HK-2 (cell line): ENCODE data around the gene MPI.
"Not testable (repeated sequence)": the region's sequence is repeated elsewhere in the genome, so short reads cannot be mapped to it uniquely, and the experiment has no call there.

Experiments used
- DNase-seq: peaks from one replicate; pipeline ENCODE4 v3.0.0-alpha.2; 2018; ENCODE audit not compliant: unreplicated experiment

The MPI gene

DNA sequence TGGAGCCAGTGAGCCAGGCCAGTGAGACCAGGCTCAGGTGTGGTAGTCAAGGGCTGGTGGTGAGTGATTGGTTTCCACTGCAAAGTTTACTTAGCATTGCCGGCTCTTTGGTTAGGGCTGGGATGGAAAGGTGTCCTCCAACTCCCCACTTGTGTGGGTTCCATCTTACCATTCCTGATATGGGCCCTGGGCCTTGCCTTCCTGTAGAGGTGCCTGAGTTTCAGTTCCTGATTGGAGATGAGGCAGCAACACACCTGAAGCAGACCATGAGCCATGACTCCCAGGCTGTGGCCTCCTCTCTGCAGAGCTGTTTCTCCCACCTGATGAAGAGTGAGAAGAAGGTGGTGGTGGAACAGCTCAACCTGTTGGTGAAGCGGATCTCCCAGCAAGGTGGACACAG lies 3.1 kb downstream of the MPI start:
- DNase-seq, result no peak

DNA sequence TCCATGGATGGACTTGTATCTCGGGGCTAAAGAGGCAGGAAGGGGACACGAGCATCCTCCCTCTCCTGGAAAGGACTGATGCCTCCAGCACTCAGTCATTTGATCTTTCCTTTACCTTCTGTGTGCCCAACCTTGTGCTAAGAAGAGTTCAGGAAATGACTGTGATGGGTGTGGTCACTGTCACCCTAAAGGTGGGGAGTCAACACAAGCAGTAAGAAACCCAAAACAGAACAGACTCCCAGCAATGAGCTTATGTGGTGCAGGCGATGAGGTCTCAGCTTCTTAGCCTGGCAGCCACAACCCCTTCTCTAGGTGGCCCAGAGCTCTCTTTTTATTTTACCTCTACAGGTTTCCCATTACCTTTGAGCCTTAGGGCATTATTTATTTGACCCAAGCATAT lies 3.8 kb downstream of the MPI start:
- DNase-seq, result no peak

DNA sequence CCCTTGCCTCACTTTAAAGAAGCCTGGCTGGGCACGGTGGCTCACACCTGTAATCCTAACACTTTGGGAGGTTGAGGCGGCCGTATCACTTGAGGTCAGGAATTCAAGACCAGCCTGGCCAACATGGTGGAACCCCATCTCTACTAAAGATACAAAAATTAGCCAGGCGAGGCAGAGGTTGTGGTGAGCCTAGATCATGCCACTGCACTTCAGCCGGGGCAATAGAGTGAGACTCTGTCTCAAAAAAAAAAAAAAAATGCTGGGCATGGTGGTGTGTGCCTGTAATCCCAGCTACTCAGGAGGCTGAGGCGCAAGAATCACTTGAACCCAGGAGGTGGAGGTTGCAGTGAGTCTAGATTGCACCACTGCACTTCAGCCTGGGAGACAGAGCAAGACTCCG lies 4.5 kb downstream of the MPI start:
- not testable (repeated sequence) for DNase-seq

DNA sequence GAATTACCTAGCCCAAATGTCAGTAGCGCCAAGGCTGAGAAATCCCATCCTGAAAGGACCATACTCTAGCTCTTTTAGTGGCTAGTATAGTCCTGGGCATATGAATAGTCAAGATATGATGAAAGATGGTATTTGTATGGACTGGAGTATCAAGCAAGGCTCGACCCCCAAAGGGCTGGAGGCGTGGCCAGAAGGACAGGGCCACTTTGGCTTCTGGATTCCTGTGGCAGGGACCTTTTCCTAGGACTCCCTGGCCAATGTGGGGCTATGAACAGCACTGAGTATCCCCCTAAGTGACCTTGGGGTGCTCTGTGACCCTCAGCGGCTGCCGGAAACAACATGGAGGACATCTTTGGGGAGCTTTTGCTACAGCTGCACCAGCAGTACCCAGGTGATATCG lies 6.0 kb downstream of the MPI start:
- no peak for DNase-seq

DNA sequence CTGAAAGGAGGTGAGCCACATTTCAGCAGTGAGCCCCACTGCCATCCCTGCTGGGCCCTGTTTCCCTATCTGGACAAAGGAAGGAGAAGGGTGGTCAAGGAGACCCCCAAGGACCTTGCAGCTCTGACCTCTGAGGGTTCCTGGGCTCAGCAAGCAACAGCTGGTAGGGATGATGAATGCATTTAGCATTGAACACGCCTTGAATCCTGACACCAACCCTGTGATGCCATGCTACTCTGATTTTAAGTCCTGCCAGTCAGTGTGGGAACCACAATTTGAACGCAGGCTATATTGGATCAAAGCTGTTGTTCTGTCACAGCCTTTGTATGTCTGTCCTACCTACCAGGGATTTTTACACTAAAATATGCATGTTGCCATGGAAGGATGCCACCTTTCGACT lies 6.5 kb downstream of the MPI start:
- no peak for DNase-seq

DNA sequence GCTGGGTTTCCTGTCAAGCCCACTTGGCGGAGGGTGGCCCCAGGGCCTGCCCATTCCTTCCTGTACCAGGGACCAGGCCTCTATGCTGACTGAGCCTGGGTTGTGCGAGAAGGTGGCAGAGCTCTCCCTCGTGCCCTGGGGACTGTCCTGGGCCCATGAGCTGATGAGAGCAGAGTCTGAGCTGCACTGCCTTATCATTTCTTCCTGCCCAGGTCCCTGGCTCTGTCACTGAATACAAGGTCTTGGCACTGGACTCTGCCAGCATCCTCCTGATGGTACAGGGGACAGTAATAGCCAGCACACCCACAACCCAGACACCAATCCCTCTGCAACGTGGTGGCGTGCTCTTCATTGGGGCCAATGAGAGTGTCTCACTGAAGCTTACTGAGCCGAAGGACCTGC lies 7.5 kb downstream of the MPI start:
- no peak for DNase-seq

DNA sequence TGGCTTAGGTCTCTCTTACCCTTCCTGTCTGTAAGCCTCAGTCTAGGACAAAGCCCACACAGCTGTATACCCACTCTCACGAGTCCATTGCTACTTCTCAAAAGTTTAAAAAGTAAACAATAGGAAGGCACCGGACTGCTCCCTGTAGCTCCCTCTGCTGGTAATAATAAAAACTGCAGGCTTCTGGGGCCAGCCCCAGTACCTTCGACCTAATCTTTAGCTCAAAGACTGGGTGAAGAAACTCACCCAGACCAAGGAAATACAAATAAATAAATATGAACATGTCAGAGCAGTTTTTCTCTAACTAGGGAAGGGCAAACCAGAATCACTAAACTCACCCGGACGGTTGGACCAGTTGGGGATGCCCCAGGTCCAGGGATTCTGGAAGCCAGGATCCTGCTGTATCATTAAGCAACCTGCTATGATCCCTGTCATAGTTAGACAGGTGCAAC lies 11.8 kb downstream of the MPI start:
- DNase-seq, result peak; percentile 47

DNA sequence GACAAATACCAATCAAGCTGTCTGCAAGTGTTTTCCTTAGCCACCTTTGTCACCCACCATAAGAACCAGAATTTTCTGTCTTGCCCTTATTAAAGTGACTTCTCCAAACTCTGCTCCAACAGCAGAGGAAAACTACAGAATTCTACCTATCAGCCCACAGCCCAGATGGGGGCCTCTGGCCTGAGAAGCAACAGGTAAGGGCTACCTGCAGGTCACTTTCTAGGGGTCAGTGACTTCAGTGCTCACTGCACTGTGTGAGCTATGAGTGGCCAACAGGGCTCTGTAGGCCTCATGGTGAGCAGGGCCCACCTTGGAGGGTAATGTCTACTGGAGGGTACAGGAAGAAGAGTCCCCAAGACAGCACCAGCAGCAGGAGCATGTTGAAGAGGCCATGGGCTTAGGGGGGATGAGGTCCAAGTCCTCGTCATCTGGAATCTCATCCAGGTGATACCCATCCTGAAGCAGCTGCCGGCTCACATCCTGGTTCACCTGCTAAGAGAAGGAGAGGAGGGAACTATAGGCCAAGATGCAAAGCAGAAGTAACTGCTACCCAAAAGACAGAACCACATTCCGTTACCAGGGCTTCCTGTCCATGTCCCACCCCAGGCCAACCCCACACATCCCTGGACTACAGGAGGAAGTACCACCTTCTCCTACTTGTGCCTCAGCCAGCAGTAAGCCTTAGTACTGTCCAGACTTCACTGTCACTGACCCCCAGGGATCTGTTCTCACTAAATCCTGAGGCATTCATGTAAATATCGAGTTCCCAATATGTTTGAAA lies 12.6 kb downstream of the MPI start:
- DNase-seq, result no peak

DNA sequence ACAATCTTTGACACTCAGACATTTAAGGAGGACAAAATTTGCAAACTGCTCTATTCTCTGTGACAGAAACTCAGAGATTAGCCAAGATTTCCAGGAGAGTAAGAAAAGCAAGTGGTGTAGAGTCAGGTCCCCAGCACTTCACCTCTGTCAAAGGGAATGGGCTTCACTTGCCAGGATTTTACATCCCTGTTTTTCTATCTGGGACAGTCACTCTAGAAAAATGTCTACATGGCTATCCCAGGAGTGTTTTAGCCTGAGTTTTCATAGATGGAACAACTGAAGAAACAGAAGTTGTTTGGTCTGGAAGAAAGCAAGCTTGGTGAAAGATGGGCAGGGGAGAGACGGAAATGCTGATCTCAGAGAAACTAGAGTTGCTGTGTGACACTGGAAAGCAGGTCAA lies 13.8 kb downstream of the MPI start:
- DNase-seq, result no peak

DNA sequence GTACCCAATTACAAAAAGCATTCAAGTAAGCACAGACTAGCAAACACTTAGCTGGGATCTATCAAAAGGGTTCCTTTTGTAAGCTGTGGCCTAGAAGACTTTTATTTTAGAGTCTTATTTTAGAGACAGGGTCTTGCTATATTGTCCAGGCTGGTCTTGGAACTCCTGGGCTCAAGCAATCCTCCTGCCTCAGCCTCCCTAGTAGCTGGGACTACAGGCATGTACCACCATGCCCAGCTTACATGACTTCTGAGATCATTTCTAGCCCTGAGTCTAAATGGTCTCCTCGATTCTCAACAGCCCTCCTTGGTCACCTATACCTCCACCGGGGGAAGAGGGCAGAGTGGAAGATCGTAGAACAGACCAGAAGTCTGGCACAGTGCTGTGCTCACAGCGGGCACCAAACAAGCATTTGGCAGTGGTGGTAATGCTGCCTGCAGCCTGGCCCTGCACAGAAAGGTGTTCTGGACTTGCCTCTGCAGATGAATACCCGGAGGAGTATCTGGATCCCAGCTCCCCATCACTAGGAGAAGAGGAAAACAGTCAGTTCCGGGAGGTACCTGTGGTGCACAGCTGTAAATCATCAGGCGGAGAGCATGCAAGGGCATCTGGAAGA lies 14.5 kb downstream of the MPI start:
- DNase-seq, result no peak

DNA sequence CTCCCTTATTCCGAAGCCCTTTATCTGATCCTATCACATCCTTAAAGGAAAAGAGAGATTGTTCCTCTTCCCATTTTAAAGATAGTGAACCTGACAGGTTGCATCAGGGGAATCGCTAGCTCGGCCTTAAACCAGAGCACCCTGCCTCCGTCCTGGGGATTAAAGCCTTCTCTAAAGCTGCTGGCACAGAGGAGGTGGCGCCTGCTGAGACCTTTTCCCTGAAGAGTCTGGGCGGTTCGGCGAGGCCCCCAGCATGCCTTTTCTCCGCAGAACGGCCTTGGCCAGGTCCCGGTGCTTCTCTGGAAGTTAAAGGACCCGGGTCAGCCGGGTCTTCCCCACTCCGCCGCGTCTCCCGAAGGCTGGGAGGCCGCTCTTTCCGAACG lies 16.2 kb downstream of the MPI start:
- DNase-seq, result peak; percentile 33

DNA sequence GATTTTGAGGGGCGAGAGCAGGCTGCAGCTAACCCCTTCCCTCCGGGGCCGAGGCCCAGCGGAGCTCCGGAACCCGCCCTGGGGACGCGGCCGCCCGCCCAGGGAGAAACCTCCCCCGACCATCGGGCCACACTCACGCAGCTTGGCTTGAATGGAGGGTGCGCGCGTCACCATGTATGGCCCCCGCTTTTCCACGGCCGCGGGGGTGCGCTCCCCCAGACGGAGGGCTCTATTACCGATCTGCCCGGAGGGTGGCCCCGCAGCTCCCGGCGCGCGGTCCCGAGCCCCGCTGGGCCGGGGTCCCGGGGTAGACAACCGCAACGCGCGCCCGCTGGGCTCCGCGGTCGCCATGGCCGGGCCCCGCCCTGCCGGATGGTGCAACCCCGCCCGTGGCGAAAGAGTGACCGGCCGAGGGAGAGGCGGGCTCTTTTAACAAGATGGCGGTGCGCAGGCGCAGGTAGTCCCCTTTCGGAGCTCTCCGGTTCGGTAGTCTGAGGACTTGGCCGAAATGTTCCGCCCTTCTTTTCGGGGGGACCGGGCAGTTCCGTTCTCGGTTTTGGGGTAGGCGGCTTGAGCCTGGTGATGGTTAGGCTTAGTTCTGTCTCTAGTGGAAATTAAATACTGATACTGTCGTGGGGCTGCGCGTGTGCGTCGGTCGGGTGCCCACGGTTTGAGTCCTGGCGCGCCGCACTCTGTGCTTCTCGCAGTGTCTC lies 16.8 kb downstream of the MPI start, which contains the start of gene FAM219B:
FAM219B (minus strand) TSS at position 402 of the 713 bp plus-strand sequence; CDS start at position 351, 51 bp downstream.
- DNase-seq, result peak; percentile 78

DNA sequence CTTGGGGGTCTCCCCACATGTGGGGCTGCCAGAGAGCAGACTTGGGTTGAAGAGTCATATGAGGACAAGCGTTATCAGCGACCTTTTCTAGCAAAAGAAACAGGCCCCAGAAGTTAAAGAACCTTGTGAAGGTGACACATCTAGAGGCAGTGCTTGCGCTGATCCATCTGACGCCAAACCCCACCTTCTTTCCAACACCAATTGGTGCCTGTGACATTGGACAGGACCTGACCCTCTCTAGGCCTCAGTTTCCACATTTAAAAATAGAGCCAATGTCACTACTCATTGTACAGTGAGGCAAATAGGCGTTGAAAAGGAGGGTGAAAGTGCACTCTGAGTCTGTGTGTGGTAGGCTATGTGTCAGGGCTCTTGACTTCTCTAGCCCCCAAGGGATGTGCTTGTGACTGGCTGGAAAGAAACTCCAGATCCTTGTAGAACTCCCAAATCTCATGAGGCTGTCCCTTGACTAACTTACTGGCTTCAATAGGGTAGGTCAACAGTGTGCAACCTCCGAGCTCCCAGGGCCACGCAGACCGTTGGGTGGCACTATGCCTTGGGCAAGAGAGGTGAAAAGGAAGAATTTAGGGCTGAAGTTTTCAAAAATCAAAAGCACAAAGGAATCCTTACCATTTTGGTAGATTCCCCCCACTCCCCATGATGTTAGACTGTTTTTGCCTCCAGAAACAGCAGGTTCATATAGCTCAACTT lies 17.5 kb downstream of the MPI start:
- DNase-seq, result no peak

DNA sequence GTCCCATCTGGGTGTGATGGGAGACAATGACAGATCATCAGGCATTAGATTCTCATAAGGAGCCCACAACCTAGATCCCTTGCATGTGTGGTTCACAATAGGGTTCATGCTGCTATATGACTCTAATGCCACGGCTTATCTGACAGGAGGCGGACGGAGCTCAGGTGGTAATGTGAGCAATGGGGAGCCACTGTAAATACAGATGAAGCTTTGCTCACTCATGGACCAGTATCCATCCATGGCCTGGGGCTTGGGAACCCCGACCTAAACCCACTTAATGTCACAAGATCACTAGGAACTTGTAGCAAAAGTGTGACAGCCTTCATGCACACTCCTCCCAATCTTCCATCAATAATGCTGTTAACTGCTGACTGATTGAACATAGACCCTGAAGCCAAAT lies 18.8 kb downstream of the MPI start:
- no peak for DNase-seq

DNA sequence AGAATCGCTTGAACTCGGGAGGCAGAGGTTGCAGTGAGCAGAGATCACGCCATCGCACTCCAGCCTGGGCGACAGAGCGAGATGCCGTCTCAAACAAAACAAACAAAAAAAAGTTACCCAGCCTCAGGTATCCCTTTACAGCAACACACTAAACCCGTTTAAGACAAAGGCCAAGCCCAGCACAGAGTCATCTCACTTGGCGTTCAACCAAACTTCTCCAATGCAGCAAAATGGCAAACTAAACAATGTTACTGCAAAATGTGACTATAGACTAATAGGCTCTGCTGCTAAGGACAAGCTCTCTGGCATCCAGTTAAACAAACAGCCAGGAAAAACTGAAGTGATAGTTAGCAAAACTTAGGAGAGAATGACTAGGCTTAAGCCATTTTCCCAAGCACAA lies 23.2 kb downstream of the MPI start:
- no peak for DNase-seq

DNA sequence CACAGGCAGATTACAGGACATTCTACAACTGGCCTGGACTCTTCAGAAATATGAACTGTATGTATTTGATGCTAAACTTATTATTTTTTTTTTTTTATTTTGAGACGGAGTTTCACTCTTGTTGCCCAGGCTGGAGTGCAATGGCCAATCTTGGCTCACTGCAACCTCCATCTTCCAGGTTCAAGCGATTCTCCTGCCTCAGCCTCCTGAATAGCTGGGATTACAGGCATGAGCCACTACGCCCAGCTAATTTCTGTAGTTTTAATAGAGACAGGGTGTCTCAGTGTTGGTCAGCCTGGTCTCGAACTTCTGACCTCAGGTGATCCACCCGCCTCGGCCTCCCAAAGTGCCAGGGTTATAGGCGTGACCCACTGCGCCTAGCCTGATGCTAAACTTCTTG lies 24.0 kb downstream of the MPI start:
- not testable (repeated sequence) for DNase-seq

DNA sequence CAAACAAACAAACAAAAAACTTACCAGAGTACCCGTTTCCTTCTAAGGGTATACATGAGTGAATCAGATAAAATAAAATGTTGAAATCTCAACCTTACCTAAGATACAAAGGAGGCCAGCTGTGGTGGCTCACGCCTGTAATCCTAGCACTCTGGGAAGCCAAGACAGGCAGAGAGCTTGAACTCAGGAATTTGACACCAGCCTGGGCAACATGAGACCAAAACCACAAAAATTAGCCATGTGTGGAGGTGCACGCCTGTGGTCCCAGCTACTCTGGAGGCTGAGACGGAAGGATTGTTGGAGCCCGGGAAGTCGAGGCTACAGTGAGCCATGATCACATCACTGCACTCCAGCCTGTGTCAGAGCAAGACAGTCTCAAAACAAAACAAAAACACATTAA lies 27.8 kb downstream of the MPI start:
- DNase-seq, result no peak

DNA sequence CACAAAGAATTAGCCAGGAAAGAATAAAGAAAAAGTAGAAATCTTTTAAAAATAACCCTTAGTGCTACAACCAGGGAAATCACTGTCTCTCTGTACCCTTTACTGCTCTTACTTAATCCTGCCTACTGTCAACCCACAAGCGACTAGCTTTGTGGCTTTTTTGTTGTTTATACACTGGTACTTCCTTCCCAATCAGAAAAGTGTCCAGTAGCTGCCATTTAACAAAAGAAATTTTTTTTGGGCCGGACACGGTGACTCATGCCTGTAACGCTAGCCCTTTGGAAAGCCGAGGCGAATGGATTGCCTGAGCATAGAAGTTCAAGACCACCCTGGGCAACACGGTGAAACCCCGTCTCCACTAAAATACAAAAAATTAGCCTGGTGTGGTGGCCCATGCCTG lies 30.6 kb downstream of the MPI start:
- no peak for DNase-seq

DNA sequence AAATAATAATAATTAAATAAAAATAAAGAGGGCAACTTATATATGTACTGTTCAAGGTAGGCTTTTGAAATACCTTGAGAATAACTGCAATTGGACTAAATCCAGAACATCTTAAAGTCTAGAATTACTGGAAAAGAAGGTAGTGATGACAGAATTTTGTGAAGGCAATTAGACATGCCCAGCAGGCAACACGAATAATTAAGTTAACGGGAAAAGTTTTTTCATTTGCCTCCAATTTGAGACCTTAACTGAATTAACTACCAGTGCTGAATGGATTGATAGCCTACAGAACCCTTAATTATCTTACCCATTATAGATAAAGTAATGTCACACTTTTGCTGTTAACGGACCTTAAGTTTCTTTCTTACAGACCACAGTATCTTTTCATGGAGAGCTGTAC lies 34.7 kb downstream of the MPI start:
- DNase-seq, result no peak

DNA sequence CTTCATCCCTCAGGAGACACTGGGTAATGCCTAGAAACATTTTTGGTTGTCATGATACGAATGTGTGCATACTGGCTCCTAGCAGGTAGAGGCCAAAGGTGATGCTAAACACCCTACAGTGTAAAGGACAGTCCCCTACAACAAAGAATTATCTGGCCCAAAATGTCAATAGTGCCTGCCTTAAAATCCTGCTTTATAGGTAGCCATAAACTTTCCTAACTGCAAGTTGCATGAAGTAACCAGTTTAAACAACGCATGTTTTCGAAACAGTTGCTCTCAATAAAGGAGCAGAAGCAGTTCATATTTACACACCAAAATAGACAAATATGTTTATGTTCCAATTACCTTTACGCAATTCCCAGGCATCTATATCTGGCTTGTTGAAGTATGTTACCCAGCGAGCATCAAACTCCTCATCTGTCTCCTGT lies 38.9 kb downstream of the MPI start:
- no peak for DNase-seq

DNA sequence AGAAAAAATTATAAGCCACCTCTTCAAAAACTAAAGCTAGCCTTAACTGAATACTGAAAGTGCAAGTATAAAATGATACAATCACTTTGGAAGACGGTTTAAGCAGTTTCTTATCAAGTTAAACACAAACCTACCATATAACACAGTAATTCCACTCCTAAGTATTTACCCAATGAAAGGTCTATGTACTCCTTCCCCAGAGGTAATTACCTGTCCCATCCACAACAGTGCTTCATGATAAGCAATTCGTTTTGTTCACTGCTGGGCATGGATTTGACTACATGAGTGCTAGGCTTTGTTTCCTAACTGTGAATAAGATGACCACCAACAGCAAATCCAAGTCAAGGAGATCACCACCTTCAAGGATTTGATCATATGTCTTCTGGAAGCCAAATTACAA lies 43.7 kb downstream of the MPI start:
- no peak for DNase-seq

DNA sequence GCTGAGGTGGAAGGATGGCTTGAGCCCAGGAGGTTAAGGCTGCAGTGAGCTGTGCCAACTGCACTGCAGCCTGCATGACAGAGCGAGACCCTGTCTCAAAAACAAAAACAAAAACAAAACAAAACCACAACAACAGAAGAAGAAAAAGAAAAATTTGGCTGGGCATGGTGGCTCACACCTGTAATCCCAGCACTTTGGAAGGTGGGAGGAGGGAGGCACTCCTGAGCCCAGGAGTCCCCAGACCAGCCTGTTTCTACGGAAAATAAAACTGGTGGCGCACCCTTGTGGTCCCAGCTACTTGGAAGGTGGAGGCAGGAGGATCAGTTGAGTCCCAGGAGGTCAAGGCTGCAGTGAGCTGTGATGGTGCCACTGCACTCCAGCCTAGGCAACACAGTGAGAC lies 45.4 kb downstream of the MPI start:
- DNase-seq, result not testable (repeated sequence)
